GM12864 (cell line): ENCODE results near the gene TACC3.

Experiments
- DNase-seq: peaks from one replicate; pipeline ENCODE4 v3.0.0-alpha.2; 2011; ENCODE audit warnings: low read depth
- H3K4me3 ChIP-seq: 2 replicates; pipeline ENCODE4 v1.5.1; 2011; ENCODE audit warnings: mild to moderate bottlenecking, low read depth, low read length, control low read depth
- TF ChIP-seq, protein P1 (sequence below): IDR thresholded peaks from 2 replicates; pipeline ENCODE4 v1.5.1; 2011; ENCODE audit warnings: low read depth, mild to moderate bottlenecking, moderate library complexity, low read length, control low read depth, inconsistent platforms; ENCODE audit errors: missing control alignments

The TACC3 gene

DNA sequence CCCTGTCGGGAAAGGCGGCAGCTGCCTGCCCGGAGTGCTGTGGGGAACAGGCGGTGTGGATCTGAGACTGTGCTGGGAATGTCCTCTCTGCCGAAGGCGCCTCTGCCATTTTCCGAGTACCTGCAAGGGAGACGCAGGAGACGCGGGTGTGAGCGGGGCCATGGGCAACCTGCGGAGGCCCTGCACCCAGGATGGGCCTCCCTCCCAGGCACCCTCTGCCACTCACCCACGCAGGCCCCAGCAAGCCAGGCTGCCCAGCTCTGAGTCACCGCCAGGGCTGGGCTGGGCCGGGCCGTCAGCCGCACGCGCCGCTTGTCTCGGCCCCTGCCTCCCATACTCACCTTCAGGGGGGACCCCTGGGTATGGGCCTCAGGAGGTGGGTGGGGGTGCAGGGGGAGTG, 68.2 kb downstream of the TACC3 start:
- TF ChIP-seq, protein P1, sequence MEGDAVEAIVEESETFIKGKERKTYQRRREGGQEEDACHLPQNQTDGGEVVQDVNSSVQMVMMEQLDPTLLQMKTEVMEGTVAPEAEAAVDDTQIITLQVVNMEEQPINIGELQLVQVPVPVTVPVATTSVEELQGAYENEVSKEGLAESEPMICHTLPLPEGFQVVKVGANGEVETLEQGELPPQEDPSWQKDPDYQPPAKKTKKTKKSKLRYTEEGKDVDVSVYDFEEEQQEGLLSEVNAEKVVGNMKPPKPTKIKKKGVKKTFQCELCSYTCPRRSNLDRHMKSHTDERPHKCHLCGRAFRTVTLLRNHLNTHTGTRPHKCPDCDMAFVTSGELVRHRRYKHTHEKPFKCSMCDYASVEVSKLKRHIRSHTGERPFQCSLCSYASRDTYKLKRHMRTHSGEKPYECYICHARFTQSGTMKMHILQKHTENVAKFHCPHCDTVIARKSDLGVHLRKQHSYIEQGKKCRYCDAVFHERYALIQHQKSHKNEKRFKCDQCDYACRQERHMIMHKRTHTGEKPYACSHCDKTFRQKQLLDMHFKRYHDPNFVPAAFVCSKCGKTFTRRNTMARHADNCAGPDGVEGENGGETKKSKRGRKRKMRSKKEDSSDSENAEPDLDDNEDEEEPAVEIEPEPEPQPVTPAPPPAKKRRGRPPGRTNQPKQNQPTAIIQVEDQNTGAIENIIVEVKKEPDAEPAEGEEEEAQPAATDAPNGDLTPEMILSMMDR: no peak
- DNase-seq: no peak
- no peak overlapping the region for H3K4me3 ChIP-seq

DNA sequence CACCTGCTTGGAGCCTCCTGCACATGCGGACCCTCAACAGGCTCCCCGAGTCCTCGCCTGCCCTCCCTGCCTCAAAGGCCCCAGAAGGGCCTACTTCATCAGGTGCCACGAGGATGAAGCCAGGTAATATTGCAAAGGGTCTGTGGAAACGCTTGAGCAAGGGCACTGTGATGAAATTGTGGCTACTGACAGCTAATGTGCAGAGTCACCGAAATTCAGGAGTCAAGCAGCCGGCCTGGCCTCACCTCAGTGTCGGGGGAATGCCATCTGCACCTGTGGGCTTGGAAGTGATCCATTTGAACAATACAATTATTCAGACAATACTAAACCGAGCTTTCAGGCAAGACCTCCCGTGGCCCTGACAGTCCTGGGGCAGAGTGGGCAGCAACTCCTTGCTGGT, 68.7 kb downstream of the TACC3 start:
- DNase-seq: no peak
- TF ChIP-seq, protein P1: no peak
- no peak overlapping the region for H3K4me3 ChIP-seq

DNA sequence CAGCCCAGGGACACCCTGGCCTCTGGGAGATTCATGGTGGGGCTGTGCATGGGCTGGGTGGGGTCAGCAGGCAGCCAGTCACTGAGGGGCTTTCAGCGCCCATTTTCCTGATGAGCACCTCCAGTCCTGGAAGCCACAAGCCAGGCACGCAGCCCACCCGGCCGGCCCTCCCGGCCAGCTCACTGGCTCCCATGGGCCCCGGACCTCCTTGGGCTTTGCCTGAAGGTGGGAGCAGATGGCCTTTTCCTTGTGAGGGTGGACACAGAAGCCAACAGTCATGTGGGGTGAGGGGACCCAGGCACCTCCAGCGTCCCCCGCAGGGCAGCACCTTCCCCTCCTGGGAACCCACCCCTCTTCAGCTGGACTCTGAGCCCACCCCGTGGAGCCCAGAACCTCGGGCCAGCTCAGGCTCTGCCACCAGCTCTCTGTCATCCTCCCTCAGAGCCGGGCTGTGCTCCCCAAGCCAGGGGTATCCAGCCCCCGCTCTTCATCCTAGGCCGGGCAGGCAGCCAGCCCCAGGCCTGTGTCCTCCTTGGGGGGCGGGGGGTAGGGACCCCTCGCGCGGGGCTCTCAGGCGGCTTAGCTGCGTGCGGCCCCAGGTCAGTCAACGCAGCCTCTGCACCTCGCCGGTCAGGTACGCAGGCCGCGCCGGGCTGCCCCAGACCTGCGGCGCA, 71.0 kb downstream of the TACC3 start:
- DNase-seq: no peak
- H3K4me3 ChIP-seq: no peak overlapping the region
- TF ChIP-seq, protein P1: no peak

DNA sequence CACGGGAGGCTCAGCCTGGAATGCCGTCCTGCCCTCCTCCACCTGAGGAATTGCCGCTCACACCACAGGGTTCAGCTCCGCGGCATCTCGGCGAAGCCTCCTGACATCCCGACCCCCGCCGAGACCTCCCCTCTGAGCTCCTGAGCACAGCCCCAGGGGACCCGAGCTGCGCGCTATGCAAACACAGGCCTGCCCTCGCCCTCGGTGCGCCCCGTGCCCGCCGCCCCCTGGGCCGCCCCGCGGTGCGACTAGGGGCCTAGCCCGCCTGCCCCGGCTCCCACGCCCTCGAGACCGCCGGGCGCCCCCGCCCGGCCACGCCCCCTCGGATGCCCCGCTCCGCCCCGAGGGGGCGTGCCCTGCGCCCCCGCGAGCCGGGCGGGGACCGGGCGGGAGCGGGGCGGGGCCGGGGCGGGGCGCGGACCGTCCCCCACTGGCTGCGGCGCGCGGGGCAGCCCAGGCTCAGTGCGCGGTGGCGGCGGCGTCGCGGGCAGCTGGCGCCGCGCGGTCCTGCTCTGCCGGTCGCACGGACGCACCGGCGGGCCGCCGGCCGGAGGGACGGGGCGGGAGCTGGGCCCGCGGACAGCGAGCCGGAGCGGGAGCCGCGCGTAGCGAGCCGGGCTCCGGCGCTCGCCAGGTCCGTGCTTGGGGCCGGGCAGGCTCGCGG, 71.6 kb downstream of the TACC3 start, which contains the start of gene FGFR3:
Gene FGFR3, plus strand, starts transcription at position 462 of the 664 bp plus-strand sequence. CDS start 642 bp downstream, outside the sequence.
- DNase-seq: no peak
- H3K4me3 ChIP-seq: peak within 1 kb of the TSS; percentile 40; the same call in 1 of the 2 replicates
- TF ChIP-seq, protein P1: no peak

DNA sequence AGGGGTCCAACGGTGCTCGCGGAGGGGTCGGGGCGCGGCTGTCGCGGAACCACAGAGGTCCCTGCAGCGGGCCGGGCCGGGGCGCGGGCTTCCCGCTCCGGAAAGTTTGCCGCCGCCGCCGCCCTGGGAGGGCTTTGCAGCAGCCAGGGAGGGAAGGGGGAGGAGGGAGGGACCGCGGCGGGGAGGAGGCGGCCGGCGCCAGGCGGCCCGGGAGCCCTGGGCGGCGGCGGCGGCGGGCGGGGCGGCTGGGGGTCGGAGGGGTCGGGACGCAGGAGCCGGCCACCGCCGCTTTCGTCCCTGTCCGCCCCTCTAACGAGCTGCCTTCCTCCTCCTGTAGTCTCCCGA, 72.1 kb downstream of the TACC3 start:
- no peak for DNase-seq
- TF ChIP-seq, protein P1: no peak
- peak overlapping the region; percentile 40; the same call in 1 of the 2 replicates for H3K4me3 ChIP-seq

DNA sequence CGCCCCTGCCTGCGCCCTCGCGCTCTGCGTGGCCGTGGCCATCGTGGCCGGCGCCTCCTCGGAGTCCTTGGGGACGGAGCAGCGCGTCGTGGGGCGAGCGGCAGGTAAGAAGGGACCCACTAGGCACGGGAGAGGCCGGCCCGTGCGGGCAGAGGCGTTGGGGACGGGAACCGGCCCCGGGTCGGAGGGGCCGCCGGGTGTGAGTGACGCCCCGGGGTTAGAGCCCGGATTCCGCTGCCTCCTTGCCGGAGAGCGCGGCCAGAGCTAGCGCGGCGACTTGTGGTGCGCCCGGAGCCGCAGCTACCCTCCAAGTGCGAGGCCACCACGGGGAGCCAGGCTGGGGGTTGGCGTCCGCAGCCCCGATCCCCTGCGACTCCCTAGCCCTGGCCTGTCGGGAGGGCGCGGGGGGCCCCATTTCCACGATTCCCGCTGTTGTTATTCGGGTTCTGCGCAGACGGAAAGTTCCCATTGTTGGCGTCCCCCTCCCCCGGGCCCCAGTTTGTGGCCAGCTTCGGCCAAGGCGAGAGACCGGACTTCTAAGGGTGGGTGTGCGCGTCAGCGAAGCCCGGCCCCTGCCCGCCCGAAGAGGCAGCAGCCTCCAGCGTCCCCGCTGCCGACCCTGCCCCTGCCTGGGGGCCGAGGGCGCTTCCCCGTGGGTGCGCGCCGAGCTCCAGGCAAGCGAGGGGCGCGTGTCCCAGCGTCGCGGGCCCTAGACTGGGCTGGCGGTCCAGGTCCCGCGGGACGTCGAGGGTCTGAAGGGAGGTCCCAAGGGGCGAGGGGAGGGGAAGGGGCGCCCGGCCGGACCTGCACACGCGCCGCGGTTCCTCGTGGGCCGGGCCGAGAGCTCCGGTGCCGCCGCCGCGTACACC, 72.9 kb downstream of the TACC3 start:
- H3K4me3 ChIP-seq: no peak overlapping the region; the same call in 1 of the 2 replicates
- no peak for DNase-seq
- TF ChIP-seq, protein P1: no peak
